ENCODE results near the gene TNS3. TPM values are rescaled to one million over a fixed set of nuclear protein-coding genes. Genes with fewer than 3 reads are reported as not detected.
A peak's percentile ranks its signal among the peaks of the same experiment; 100 is the strongest.
"Not testable (repeated sequence)": the region's sequence is repeated elsewhere in the genome, so short reads cannot be mapped to it uniquely, and the experiment has no call there.

TNS3 gene
- total RNA-seq, 1 donor from 2014 or later, result 168 TPM

DNA sequence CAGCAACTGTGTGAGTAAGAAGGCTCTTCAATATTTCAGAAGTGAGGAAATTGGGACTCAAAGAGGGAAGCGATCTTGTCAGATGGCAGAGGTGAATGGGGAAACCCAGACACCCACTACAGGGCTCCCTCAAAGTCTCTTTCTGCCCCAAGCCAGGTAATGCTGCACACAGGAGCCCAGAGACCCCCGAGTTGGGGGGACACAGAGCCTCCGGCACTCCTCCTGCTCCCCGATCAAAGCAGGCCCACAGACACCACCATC, 139.4 kb downstream of the TNS3 start:
- DNase-seq, result peak; percentile 43
- H3K36me3 ChIP-seq, result peaks cover 16% of the 10 kb centered on the region
- ATAC-seq, result no peak
- H3K9me3 ChIP-seq, result no peaks in the 10 kb centered on the region
- no peak overlapping the region for H3K4me3 ChIP-seq
- peaks cover 30% of the 10 kb centered on the region for H3K4me1 ChIP-seq
- intact Hi-C loops (cut with DNase I), result loop anchor here (10.0 kb wide), 1 partner anchor 372 kb away; no protein-coding TSS in a partner anchor
- no peak overlapping the region for H3K27ac ChIP-seq
- TF ChIP-seq, protein P1, sequence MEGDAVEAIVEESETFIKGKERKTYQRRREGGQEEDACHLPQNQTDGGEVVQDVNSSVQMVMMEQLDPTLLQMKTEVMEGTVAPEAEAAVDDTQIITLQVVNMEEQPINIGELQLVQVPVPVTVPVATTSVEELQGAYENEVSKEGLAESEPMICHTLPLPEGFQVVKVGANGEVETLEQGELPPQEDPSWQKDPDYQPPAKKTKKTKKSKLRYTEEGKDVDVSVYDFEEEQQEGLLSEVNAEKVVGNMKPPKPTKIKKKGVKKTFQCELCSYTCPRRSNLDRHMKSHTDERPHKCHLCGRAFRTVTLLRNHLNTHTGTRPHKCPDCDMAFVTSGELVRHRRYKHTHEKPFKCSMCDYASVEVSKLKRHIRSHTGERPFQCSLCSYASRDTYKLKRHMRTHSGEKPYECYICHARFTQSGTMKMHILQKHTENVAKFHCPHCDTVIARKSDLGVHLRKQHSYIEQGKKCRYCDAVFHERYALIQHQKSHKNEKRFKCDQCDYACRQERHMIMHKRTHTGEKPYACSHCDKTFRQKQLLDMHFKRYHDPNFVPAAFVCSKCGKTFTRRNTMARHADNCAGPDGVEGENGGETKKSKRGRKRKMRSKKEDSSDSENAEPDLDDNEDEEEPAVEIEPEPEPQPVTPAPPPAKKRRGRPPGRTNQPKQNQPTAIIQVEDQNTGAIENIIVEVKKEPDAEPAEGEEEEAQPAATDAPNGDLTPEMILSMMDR (IDR thresholded peaks at IDR 0.05), result no peak
- no peaks in the 10 kb centered on the region for H3K27me3 ChIP-seq

DNA sequence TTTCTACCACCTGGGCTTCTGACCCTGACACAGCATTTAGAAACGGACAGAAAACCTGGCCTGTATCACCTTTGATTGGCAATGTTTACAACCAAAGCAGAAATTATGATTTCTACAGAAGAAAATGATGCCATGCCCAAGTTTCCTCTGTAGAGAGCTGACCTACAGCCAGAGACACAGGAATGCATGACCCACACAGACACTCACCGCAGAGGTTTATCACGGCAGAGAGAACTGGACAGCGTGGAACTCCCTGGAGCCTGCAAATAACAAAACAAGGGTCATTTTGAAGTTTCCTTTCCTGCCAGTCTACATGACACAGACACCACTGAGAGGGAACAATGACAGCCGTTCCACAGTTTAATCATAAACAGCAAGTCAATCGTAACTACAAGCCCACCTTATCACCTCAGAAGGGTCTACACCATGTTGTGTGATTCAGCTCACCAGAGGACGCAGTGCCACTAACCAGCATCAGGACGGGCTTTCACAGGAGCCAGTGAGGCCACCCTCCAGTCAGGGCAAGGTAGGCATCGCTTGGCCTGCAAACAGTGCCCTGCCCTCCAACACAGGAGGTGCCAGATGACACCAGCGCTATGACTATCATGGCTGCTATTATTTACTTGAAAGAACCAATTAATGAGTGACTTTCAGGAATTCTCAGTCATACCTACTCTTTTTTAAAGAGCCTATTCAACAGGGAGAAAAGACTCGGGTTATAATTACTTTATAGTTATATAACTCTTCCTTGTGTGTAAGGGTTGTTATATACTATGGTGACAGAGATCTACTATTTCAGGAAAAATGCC, 139.9 kb downstream of the TNS3 start:
- intact Hi-C loops (cut with DNase I), result loop anchor here (10.0 kb wide), 1 partner anchor 373 kb away; no protein-coding TSS in a partner anchor
- peaks cover 30% of the 10 kb centered on the region for H3K4me1 ChIP-seq
- H3K27ac ChIP-seq, result no peak overlapping the region
- ATAC-seq (no peak), DNase-seq (peak; percentile 2)
- no peaks in the 10 kb centered on the region for H3K27me3 ChIP-seq
- H3K4me3 ChIP-seq, result no peak overlapping the region
- H3K36me3 ChIP-seq, result peaks cover 18% of the 10 kb centered on the region
- TF ChIP-seq, protein P1 (IDR thresholded peaks at IDR 0.05), result no peak
- H3K9me3 ChIP-seq, result no peaks in the 10 kb centered on the region

DNA sequence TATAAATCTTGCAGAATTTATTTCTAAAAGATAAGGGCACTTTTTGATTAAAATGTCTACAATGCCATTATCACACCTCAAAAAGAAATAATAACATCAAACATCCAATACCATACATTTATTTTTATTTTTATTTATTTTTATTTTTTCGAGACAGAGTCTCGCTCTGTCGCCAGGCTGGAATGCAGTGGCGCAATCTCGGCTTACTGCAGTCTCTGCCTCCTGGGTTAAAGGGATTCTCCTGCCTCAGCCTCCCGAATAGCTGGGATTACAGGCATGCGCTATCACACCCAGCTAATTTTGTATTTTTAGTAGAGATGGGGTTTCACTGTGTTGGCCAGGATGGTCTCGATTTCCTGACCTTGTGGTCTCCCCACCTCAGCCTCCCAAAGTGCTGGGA, 140.9 kb downstream of the TNS3 start:
- DNase-seq, H3K4me3 ChIP-seq, H3K27ac ChIP-seq, H3K27me3 ChIP-seq, H3K9me3 ChIP-seq, ATAC-seq: not testable (repeated sequence)
- Histone ChIP-seq H3K4me1 (peaks cover 21% of the 10 kb centered on the region), H3K36me3 (peaks cover 24% of the 10 kb centered on the region)
- intact Hi-C loops (cut with DNase I), result loop anchor here (10.0 kb wide), 1 partner anchor 374 kb away; no protein-coding TSS in a partner anchor

DNA sequence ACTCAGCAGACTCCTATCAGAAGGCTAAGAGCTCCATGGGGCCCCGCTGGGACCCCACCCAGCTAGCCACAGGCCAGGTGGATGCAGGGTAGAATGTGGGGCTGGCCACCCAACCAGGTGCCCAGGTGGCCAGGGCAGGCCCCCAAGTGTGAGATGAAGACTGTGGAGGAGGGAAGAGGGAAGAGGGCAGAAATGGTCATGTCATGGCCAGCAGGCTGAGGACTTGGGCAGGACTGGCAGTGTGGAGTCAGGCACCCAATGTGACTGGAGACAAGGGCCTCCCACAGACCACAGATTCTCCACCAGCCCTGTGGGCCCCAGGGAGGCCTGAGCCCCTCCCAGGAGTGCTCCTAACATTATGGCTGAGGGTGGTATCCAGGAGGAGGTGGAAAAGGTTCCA, 141.6 kb downstream of the TNS3 start:
- Histone ChIP-seq H3K36me3 (peaks cover 29% of the 10 kb centered on the region), H3K4me1 (peaks cover 17% of the 10 kb centered on the region), H3K4me3 (no peak overlapping the region), H3K9me3 (no peaks in the 10 kb centered on the region), H3K27ac (no peak overlapping the region), H3K27me3 (no peaks in the 10 kb centered on the region)
- intact Hi-C loops (cut with DNase I), result loop anchor here (10.0 kb wide), 1 partner anchor 374 kb away; no protein-coding TSS in a partner anchor
- TF ChIP-seq, protein P1 (IDR thresholded peaks at IDR 0.05), result no peak
- DNase-seq, result no peak
- no peak for ATAC-seq

- H3K4me3 ChIP-seq, result no peak overlapping the region
- H3K4me1 ChIP-seq, result peaks cover 12% of the 10 kb centered on the region
- H3K9me3 ChIP-seq, result no peaks in the 10 kb centered on the region
- TF ChIP-seq, protein P1 (IDR thresholded peaks at IDR 0.05), result no peak
- H3K27ac ChIP-seq, result no peak overlapping the region
- H3K27me3 ChIP-seq, result no peaks in the 10 kb centered on the region
- DNase-seq (no peak), ATAC-seq (no peak)
- H3K36me3 ChIP-seq, result peaks cover 40% of the 10 kb centered on the region
- intact Hi-C loops (cut with DNase I), result no loop called here
Observed at GRCh38 chr7:47439181-47439667, 142.7 kb downstream of the TNS3 start.

- TF ChIP-seq, protein P1 (IDR thresholded peaks at IDR 0.05), result no peak
- Histone ChIP-seq H3K4me3 (no peak overlapping the region), H3K36me3 (peaks cover 44% of the 10 kb centered on the region), H3K9me3 (no peaks in the 10 kb centered on the region), H3K27ac (no peak overlapping the region), H3K4me1 (peaks cover 12% of the 10 kb centered on the region), H3K27me3 (no peaks in the 10 kb centered on the region)
- ATAC-seq (no peak), DNase-seq (no peak)
- intact Hi-C loops (cut with DNase I), result no loop called here
Observed at GRCh38 chr7:47438411-47439029, 143.4 kb downstream of the TNS3 start.
